ENCODE results near the gene ZNF609.

- no peak for TF ChIP-seq ZNF274 (IDR thresholded peaks at IDR 0.05; ENCODE audit: low read depth, low read length)
- no peak for TF ChIP-seq SUZ12 (IDR thresholded peaks at IDR 0.05; ENCODE audit: extremely low read depth, insufficient read depth, insufficient read length)
- TF ChIP-seq YY1 (IDR thresholded peaks at IDR 0.05; ENCODE audit: insufficient read depth, insufficient read length), result no peak
Measured at GRCh38 chr15:64426845-64427465, 33.4 kb upstream of the ZNF609 start.
